ENCODE data around the gene TMEM203. TPM values are rescaled to one million over a fixed set of nuclear protein-coding genes. Genes with fewer than 3 reads are reported as not detected.

TMEM203 gene
- total RNA-seq, 1 donor from 2014 or later, result 33.0 TPM

DNA sequence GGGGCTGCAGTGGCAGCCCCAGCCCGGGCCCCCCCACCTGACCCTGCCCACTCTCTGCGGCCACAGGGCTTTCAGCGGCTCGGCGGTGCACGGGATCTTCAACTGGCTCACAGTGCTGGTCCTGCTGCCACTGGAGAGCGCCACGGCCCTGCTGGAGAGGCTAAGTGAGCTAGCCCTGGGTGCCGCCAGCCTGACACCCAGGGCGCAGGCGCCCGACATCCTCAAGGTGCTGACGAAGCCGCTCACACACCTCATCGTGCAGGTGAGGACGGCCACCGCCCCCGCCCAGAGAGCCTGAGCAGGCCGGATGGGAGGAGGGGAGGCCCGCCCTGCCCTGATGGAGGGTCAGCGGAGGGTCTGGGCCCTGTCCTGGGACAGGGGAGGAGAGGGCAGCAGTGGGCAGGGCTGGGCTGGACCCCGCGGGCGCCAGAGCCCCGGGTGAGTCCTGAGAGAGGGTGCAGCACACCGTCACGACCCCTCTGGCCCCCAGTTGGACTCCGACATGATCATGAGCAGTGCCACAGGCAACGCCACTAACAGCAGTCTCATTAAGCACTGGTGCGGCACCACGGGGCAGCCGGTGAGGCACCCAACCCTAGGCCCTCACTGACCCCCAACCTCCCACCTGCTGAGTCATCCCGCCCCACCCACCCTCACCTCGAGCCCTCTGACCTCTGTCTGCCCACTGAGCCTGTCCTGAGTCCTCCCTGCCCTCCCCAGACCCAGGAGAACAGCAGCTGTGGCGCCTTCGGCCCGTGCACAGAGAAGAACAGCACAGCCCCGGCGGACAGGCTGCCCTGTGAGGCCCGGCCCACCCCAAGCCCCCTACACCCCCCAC is 27.9 kb upstream of the TMEM203 start:
- peaks cover 5% of the 10 kb centered on the region for H3K4me1 Mint-ChIP-seq
- TF ChIP-seq, protein P1, sequence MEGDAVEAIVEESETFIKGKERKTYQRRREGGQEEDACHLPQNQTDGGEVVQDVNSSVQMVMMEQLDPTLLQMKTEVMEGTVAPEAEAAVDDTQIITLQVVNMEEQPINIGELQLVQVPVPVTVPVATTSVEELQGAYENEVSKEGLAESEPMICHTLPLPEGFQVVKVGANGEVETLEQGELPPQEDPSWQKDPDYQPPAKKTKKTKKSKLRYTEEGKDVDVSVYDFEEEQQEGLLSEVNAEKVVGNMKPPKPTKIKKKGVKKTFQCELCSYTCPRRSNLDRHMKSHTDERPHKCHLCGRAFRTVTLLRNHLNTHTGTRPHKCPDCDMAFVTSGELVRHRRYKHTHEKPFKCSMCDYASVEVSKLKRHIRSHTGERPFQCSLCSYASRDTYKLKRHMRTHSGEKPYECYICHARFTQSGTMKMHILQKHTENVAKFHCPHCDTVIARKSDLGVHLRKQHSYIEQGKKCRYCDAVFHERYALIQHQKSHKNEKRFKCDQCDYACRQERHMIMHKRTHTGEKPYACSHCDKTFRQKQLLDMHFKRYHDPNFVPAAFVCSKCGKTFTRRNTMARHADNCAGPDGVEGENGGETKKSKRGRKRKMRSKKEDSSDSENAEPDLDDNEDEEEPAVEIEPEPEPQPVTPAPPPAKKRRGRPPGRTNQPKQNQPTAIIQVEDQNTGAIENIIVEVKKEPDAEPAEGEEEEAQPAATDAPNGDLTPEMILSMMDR (IDR thresholded peaks at IDR 0.05; ENCODE audit: unreplicated experiment), result no peak
- H3K27me3 Mint-ChIP-seq (ENCODE audit: low read depth), result no peaks in the 10 kb centered on the region
- H3K27ac Mint-ChIP-seq, result no peak overlapping the region
- H3K36me3 Mint-ChIP-seq, result no peaks in the 10 kb centered on the region
- no peak overlapping the region for H3K4me3 Mint-ChIP-seq
- H3K9me3 Mint-ChIP-seq, result no peaks in the 10 kb centered on the region
- no peak for DNase-seq (ENCODE audit: low spot score in 2 of 2, unreplicated experiment in 2 of 2)

GRCh38 chr9:137232510-137232909 is 27.1 kb upstream of the TMEM203 start:
- H3K9me3 Mint-ChIP-seq, result no peaks in the 10 kb centered on the region
- H3K27ac Mint-ChIP-seq, result no peak overlapping the region
- peaks cover 2% of the 10 kb centered on the region for H3K27me3 Mint-ChIP-seq (ENCODE audit: low read depth)
- TF ChIP-seq, protein P1 (IDR thresholded peaks at IDR 0.05; ENCODE audit: unreplicated experiment), result no peak
- H3K4me1 Mint-ChIP-seq, result peaks cover 5% of the 10 kb centered on the region
- no peaks in the 10 kb centered on the region for H3K36me3 Mint-ChIP-seq
- H3K4me3 Mint-ChIP-seq, result no peak overlapping the region
- no peak for DNase-seq (ENCODE audit: low spot score in 2 of 2, unreplicated experiment in 2 of 2)

DNA sequence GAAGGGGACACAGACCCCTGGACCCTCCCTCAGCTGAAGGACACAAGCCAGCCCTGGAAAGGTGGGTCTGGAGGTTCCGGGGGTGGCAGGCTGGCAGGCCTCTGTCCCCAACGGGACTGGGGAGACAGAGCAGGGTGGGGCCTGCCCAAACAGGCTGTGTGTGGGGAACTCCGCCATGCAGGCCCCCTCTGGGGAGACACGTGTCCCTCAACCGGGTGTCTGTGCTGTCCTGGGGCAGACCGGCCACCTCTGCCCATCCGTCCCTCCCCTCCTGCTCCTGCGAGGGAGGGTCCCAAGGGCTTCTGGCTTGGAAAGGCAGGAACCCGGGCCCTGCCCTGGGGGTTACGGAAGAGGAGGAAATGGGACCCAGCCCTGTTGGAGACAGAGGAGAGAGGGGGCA is 26.7 kb upstream of the TMEM203 start:
- no peak overlapping the region for H3K27ac Mint-ChIP-seq
- H3K27me3 Mint-ChIP-seq (ENCODE audit: low read depth), result peaks cover 3% of the 10 kb centered on the region
- TF ChIP-seq, protein P1 (IDR thresholded peaks at IDR 0.05; ENCODE audit: unreplicated experiment), result no peak
- H3K4me1 Mint-ChIP-seq, result peaks cover 7% of the 10 kb centered on the region
- H3K36me3 Mint-ChIP-seq, result no peaks in the 10 kb centered on the region
- DNase-seq (ENCODE audit: low spot score in 2 of 2, unreplicated experiment in 2 of 2), result no peak
- no peaks in the 10 kb centered on the region for H3K9me3 Mint-ChIP-seq
- no peak overlapping the region for H3K4me3 Mint-ChIP-seq

DNA sequence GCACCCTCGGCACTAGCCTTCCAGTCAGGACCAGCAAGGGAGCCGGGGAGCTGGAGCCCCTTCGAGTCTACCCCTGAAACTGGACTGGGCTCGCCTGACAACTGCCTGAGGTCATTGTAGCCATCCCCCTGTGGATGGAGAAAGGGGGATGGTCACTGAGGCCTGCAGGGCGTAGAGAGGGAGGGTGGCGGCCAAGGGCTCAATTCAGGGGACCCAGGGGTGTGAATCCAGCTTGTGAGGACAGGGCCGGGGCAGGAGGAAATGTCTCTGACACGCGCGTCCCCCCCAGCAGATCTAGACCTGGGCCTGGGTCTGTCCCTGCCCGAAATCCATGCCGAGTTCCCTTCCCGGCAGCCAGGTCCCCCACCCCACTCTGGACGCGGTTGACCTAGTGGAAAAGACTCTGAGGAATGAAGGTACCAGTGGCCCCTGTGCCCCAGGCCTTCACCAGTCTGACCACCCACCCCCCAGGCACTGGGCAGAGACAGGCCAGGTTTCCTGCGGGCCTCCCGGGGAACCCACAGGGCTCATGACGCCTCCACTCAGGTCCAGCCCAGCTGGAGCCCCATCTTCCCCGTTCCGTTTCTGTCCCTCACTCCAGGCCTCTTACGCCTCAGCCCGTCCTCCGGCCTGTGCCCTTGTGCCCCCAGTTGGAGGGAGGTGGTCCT is 26.1 kb upstream of the TMEM203 start:
- H3K27ac Mint-ChIP-seq, result no peak overlapping the region
- TF ChIP-seq, protein P1 (IDR thresholded peaks at IDR 0.05; ENCODE audit: unreplicated experiment), result no peak
- H3K9me3 Mint-ChIP-seq, result no peaks in the 10 kb centered on the region
- peaks cover 3% of the 10 kb centered on the region for H3K27me3 Mint-ChIP-seq (ENCODE audit: low read depth)
- H3K4me1 Mint-ChIP-seq, result peaks cover 7% of the 10 kb centered on the region
- no peak for DNase-seq (ENCODE audit: low spot score in 2 of 2, unreplicated experiment in 2 of 2)
- no peaks in the 10 kb centered on the region for H3K36me3 Mint-ChIP-seq
- H3K4me3 Mint-ChIP-seq, result no peak overlapping the region

DNA sequence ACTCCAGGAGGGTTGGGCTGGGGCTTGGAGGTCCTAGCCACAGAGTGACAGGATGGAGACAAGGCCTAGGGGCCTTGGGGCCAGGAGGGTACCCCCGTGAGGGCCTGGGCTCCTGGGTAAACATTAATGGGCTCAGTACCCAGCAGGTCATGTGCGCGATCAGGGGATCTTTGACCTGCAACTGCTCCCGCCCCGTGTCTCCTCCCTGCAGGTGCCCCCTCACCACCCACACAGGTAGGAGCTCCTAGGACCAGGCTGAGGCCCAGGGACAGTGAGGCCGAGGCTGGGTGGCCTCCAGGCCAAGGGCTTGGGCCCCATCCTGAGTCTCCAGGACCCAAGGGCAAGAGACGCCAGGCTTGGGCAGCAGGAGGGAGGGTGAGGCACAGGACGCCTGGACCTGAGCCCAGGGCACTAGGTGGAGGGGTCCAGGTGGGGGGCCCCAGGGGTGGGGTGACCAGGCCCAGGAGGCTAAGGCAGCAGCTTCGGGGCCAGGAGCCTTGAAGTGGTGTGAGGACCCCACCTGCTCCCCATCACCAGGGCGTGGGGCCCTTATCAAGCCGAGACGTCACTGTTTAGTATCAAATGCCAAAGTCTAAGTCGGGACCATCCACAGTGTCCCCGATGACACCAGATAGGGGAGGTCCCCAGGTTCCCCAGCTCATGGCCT is 25.4 kb upstream of the TMEM203 start, which contains the start of gene SLC34A3:
TSS of gene SLC34A3 (plus strand) at position 197 of the 667 bp plus-strand sequence. CDS start 802 bp downstream, outside the sequence.
- TF ChIP-seq, protein P1 (IDR thresholded peaks at IDR 0.05; ENCODE audit: unreplicated experiment), result no peak
- DNase-seq (ENCODE audit: low spot score in 2 of 2, unreplicated experiment in 2 of 2), result no peak
- Mint-ChIP-seq H3K36me3 (no peaks in the 10 kb centered on the region), H3K27ac (no peak within 1 kb of the TSS), H3K9me3 (no peaks in the 10 kb centered on the region), H3K4me3 (no peak within 1 kb of the TSS), H3K27me3 (ENCODE audit: low read depth) (peaks cover 3% of the 10 kb centered on the region), H3K4me1 (peaks cover 9% of the 10 kb centered on the region)
